ENCODE measurements around the gene SRRM3. TPM values are rescaled to one million over a fixed set of nuclear protein-coding genes. Genes with fewer than 3 reads are reported as not detected.
A peak's percentile ranks its signal among the peaks of the same experiment; 100 is the strongest.
"Not testable (repeated sequence)": the region's sequence is repeated elsewhere in the genome, so short reads cannot be mapped to it uniquely, and the experiment has no call there.

SRRM3 gene
- total RNA-seq, 1 donor from 2014 or later: 6.1 TPM

DNA sequence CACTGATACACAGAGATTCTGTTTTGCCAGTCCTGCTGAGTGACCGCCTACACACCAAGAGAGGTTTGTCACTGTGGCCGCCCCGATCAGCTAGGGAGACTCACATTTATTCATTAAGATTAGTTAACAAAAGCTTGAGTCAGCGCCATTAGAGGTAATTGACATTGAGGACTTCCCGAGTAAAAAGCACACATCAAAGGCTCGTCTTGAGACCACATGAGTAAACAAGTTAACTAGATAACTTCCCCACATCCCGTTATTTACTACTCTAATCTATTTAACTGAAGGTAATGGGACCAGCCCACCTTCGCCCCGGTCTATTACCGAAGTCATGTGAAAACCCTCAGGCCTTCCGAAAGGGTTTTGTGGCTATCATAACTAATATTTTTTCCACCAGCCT is 23.0 kb downstream of the SRRM3 start:
- FAIRE-seq (no peak), DNase-seq (ENCODE audit: low spot score in 2 of 2) (no peak)

DNA sequence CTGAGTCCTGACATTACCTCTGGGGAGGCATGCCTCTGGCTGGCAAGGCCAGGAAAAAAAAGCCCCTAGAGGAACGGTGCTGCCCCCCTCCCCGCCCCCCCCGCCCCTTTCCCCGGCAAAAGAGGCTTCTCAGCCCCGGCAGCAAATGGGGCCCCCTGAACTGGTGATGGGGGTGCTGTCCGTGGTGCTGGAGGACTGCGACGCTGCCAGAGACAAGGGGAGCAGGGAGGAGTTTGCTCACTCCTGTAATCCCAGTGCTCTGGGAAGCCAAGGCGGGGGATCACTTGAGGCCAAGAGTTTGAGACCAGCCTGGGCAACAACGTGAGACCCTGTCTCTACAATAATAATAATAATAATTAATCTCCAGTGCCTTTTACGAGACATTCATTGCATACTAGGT is 23.7 kb downstream of the SRRM3 start:
- no peak for DNase-seq (ENCODE audit: low spot score in 2 of 2)
- FAIRE-seq: no peak

DNA sequence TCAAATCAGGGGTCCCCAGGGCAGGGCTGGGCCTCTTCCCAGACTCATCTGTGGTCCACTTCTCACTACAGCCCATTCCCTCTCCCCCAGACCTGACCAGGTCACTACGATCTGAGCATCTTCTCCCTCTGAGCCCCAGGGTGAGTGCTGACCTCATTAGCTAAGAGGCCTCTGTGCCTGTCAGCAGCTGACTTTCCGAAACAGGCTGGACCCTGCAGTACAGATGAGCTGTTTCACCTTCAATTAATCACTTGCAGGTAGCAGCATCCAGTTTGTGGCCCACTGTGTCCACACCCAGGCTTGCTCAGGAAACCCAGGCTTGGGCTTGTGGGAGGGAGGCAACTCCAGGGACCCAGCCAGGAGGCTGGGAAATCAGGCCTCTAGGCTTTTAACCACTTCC is 24.3 kb downstream of the SRRM3 start:
- no peak for FAIRE-seq
- DNase-seq (ENCODE audit: low spot score in 2 of 2): no peak

DNA sequence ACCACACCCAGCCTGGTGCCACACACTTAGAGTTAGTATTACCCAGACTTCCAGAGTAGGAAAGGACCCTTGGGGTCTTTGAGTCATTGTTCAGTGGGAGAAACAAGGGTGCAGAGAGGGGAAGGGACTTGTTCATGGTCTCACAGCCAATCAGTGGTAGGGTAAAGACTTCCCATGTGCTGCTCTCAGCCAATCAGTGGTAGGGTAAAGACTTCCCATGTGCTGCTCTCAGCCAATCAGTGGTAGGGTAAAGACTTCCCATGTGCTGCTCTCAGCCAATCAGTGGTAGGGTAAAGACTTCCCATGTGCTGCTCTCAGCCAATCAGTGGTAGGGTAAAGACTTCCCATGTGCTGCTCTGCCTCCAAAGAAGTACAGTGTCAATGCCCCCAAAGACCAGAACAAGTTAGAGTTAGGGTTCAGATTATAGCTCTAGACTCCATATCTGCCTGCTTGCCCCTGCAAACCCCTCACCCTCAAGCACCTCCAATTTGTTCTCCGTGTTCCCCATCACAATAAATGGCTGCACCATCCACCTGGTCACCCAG is 25.3 kb downstream of the SRRM3 start:
- DNase-seq (ENCODE audit: low spot score in 2 of 2); FAIRE-seq: not testable (repeated sequence)

DNA sequence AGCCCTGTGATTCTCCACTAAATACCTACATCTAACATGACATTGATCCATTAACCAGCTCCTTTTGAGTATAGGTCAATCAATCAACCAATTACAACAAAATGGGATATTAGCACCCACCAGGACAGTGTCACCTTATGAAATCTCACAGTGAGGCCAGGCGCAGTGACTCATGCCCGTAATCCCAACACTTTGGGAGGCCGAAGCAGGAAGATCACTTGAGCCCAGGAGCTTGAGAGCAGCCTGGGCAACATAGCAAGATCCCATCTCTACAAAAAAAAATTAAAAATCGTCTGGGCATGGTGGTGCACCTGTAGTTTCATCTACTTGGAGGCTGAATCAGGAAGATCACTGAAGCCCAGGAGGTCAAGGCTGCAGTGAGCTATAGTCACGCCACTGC is 28.5 kb downstream of the SRRM3 start:
- FAIRE-seq (no peak), DNase-seq (ENCODE audit: low spot score in 2 of 2) (no peak)

DNA sequence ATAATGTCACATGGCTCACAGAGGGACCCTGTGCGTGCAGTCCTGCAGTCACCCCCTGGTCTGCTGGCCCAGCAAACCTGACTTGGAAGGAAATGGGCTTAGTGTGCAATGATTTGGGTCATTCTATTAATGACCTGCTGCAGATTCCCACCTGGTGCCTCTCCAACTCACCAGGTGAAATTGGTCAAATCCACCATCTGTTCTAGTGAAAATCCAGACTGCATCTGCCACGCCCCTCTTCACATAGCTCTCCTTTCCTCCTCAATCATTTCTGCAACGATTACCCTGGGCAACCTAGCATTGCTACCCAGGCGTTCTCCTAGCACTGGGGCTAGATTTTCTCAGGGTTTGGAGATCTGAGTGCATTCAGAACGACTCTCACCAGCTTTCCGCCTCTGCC is 29.4 kb downstream of the SRRM3 start:
- DNase-seq (ENCODE audit: low spot score in 2 of 2) (no peak), FAIRE-seq (no peak)

DNA sequence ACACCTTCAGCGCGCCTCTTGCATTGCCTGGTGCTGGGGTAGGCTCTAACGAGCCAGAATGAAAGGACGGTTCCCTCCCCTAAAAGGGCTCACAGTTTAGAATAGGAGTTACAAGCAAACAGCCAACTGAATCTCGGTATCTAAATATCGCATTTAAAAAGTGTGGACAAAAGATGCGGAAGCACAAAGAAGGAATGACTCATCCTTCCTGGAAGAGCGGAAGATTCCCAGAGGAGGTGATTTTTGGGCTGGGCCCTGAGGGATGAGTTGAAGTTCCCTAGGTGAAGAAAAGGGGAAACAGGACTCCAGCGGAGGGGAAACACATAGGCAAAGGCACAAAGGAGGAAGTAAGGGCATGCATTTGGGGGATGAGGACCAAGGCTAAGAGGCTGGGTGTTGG is 29.9 kb downstream of the SRRM3 start:
- DNase-seq (ENCODE audit: low spot score in 2 of 2): no peak
- FAIRE-seq: no peak

DNA sequence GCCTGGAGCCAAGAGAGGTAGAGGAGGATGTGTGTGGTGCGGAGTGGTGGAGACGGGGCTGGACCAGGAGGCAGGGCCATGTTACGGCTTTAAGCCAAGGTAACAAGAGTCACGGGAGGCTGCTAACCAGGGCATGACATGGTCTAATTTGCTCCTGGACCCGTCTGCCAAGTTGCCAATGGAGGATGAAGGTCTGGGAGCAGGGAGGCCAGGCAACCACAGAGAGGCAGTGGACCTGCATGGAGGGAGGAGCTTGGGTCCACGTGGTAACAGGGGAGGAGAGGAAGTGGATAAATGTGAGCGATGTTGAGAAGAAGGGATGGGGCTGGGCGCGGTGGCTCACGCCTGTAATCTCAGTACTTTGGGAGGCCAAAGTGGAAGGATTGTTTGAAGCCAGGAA is 31.0 kb downstream of the SRRM3 start:
- FAIRE-seq (no peak), DNase-seq (ENCODE audit: low spot score in 2 of 2) (no peak)

DNA sequence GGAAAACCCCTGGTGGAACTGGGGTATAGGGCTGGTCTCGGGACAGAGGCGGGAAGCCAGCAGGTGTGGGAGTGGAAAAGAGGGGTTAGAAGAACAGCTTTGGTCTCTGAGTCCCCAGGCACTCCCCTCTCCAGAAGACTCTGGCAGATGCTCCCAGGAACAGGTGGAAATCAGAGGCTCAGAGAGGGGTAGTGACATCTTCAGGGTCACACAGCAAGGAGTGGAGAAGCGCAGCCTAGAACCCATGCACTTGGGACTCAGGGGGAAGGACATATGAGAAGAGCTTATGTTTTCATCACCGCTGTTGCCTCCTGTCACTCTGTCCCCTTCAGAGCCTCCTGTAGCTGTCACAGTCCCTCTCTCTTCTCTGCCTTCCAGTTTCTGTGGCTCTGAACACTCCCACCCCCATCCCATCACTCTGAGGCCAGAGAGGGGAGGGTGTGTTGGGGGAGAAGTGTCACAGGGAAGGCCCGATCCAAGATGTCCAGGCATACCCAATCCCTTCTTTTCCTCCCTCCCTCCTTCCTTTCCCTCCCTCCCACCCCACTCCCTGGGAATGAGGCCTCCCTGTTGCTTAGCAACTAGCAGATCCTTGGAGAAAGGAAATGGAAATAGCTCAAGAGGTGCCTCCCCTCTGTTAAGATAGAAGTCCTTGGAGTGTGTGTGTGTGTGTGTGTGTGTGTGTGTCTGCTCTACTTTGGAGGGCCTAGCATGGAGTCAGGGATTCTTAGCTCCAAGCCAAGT is 32.0 kb downstream of the SRRM3 start:
- FAIRE-seq (no peak), DNase-seq (ENCODE audit: low spot score in 2 of 2) (peak; percentile 38 to 53)

DNA sequence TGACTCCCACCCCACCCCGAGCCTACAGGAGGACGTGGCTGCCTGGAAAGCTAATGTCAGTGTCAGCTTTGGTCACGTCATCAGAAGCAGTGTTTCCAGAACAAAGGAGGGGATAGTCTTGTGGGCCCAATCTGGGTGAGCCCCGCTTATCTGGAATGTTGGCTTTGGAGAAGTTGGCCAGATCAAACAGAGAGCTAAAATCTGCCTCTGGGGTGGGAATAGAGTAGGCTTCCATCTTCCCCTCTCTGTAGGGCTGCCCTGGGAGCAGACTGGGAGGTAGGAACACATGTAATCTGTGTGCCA is 32.5 kb downstream of the SRRM3 start:
- no peak for FAIRE-seq

DNA sequence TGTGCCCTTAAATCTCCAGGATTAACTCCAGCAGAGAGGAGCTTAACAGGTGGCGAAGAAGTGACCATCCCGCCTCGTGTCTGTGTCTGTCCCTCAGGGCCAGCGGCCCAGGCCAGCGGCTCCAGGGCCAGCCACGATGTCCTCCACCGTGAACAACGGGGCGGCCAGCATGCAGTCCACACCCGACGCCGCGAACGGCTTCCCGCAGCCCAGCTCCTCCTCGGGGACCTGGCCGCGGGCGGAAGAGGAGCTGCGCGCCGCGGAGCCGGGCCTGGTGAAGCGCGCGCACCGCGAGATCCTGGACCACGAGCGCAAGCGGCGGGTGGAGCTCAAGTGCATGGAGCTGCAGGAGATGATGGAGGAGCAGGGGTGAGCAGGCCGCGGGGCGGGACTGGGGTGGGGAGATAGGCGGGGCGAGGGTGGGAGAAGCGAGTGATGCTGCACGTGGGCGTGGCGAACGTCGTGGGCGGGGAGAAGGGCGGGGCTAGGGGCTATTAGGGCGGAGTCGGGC is 33.3 kb downstream of the SRRM3 start:
- FAIRE-seq (no peak), DNase-seq (ENCODE audit: low spot score in 2 of 2) (peak; percentile 68 to 83)

More for the DNA sequence above, 32.5 kb downstream of the SRRM3 start:
- no peak for DNase-seq (ENCODE audit: low spot score in 2 of 2)

DNA sequence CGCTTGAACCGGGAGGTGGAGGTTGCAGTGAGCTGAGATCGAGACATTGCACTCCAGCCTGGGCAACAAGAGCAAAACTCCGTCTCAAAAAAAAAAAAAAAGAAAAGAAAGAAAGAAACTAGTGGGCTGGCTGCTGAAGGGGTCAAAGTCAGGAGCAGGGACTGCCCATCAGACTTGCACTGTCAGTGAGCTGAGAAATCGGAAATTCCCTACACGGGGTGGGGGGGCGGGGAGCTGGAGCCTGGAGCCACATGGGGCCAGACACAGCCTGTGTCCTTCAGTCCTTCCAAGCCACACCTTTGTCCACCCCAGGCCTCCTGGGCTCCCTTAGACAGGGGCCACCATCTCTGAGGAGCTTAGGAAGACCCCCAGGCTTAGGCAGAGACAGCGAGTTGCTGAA is 34.5 kb downstream of the SRRM3 start:
- FAIRE-seq (no peak), DNase-seq (ENCODE audit: low spot score in 2 of 2) (no peak)

DNA sequence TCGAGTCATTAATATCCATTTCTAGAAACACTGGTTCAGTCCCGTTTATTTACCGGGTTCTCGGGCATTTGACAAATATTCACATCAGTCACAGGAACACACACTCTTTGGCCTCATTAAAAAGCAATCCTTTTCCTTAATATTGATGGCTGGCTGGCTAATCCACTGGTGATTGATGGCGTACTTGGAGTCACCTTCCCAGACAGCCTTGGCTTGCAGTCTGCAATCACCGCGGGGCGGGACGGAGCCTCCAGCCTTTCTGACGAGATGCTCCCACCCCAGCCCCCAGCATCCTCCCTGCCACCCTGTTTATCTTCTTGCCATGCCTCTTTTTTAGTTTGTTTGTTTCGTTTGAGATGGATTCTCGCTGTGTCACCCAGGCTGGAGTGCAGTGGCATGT is 36.6 kb downstream of the SRRM3 start:
- no peak for DNase-seq (ENCODE audit: low spot score in 2 of 2)
- no peak for FAIRE-seq

DNA sequence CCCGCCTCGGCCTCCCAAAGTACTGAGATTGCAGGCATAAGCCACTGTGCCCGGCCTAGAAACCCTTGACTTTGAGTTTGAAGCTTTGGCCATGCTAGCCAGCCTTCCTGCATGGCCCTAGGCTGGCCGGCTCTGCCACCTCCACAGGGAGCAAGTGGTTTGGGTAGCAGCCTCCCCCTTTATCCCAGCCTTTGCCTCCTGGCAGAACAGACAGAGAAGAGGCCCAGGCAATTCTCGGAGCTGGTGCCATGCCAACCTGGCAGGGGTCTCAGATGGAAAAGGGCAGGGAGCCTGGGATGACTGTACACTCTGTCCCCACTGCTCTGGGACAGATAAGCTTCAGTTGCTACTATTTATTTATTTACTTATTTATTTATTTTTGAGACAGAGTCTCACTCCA is 39.4 kb downstream of the SRRM3 start:
- no peak for FAIRE-seq
- DNase-seq (ENCODE audit: low spot score in 2 of 2): no peak

DNA sequence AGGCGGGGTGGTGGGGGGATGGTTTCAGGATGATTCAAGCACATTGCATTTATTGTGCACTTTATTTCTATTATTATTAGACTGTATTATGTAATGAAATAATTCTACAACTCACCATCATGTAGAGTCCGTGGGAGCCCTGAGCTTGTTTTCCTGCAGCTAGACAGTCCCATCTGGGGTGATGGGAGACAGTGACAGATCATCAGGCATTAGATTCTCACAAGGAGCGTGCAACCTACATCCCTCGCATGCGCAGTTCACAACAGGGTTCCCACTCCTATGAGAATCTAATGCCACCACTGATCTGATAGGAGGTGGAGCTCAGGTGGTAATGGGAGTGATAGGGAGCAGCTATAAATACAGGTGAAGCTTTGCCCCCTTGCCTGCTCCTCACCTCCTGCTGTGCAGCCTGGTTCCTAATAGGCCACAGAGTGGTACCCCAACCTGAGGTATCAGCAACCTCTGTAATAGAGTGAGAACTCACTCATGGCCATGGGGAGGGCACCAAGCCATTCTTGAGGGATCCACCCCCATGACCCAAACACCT is 40.9 kb downstream of the SRRM3 start:
- FAIRE-seq; DNase-seq (ENCODE audit: low spot score in 2 of 2): not testable (repeated sequence)

DNA sequence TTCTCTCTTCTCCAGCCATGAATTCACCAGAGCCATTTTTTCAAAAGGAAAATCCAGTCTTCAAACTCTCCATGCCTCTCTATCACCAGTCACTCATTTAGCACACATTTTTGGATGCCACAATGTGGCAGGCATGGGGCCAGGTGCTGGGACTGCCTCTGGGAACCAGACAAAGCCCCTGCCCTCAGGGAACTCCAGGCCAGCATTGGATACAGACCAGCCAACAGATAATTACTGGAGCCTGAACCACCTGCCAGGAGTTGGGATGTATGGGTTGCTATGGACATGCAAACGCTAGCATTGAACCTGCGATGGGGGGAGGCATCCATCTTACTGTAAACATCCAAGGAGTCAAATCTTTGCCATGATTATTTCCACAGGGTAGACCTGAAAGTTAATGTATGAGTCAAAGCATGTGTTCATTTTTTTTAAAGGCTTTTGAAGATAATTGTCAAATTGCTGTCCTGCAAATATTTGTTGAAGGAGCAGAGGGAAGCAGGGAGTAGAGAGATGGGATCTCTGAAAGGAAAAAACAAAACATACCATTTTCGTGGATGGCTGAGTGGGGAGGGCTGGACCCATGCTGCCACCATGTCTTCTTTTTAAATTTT is 43.2 kb downstream of the SRRM3 start:
- FAIRE-seq (no peak), DNase-seq (ENCODE audit: low spot score in 2 of 2) (no peak)

DNA sequence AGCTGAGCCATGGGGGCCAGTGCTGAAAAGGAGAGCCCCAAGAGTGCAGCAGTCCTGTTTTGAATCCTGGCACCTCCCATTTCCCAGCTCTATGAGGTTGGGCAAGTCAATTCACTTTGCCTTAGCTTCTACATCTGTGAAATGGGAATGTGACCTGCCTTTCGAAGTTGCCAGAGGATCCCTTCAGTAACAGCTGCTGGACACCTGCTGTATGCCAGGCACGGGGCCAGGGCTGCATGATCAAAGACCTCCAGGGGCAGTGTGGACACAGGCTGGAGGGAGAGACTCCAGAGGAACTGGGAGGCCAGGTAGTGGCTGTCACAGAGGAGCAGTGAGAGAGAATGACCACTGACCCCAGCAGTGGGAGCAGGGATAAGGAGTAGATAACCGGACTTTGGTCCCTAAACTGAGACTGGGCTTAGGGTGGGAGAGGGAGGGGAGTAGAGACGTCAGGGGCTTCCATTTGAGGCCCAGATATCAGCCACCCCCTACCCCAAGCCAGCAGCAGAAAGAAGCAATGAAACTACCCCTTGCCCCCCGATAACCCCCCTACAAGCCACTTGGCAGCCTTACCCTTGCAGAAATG is 45.2 kb downstream of the SRRM3 start:
- DNase-seq (ENCODE audit: low spot score in 2 of 2) (no peak), FAIRE-seq (no peak)

DNA sequence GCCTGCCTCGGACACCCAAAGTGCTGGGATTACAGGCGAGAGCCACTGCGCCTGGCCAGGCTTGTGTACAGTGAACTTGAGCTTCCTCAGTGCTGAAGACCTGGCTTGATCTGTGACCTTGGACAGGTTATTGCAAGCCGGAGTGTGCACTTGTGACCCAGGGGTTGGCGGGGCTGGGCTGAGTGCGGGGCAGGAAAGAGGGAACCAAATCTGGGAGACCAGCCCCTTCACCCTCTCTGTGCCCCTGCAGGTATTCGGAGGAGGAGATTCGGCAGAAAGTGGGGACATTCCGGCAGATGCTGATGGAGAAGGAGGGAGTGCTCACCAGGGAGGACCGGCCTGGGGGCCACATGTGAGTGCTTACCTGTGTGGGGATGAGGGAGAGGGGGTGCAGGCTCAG is 46.2 kb downstream of the SRRM3 start:
- no peak for FAIRE-seq

DNA sequence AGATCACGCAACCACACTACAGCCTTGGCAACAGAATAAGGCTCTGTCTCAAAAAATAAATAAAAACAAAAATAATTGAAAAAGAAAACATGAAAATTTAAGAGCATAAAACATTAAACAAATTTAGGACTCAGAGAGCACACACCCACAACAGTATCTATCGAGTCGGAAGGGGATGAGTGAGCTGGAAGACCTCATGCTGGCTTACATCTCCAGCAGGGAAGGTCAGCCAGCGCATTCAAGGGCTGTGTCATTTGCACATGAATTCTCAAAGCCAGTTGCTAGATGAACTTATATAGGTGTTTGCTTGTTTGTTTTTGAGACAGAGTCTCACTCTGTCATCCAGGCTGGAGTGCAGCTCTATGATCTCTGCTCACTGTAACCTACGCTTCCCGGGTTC is 50.3 kb downstream of the SRRM3 start:
- no peak for FAIRE-seq
- DNase-seq (ENCODE audit: low spot score in 2 of 2): no peak

More for the DNA sequence above, 46.2 kb downstream of the SRRM3 start:
- DNase-seq (ENCODE audit: low spot score in 2 of 2): no peak

DNA sequence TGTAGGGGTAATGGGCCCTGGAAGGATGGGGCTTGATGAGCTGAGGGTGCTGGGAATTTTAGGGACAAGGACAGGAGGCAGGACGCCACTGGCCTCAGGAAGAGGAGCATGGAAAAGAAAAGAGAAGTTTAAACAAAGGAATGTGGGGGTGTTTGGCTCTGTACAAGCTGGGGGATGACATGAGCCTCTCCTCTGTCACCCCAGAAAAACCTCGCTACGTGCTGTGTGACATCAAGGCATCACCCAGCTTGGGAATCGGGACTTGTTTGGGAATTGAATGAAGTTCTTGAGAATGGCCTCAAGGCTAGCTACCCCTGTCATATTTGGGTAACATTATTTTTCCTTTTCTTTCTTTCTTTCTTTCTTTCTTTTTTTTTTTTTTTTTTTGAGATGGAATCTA is 53.1 kb downstream of the SRRM3 start:
- no peak for DNase-seq (ENCODE audit: low spot score in 2 of 2)
- no peak for FAIRE-seq

DNA sequence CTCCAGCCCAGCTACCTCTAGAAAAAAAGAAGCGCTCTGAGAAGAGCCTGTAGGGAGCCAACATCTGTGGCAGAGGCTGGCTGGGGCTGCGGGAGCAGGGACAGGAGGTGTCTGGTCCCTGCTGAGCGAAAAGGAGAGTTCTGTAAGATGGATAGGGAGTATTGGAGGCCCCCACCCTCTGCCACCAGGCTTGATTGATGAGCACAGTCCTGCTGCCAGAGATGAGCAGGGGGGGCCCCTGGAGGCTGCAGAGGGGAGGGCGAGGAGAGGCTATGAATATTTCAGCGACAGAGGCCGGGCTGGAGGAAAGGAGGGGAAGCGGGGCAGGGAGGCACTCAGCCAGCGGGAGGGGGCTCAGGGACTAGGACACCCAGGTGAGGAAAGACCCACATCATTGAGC is 56.3 kb downstream of the SRRM3 start:
- no peak for FAIRE-seq
- DNase-seq (ENCODE audit: low spot score in 2 of 2): no peak
